PC-3 (cell line): Measurements from ENCODE around the gene UGT2B17.
"Not testable (repeated sequence)": the region's sequence is repeated elsewhere in the genome, so short reads cannot be mapped to it uniquely, and the experiment has no call there.

Source experiments
- EZH2phosphoT487 ChIP-seq: fragments of 300-600 bp; sonication (generic); IDR thresholded peaks from 2 replicates; pipeline ENCODE4 v1.6.1; 2018; ENCODE audit warnings: mild to moderate bottlenecking, antibody characterized with exemption, low read length, borderline replicate concordance
- TF ChIP-seq, protein P1 (sequence below): fragments of 300-600 bp; sonication (generic); conservative IDR thresholded peaks from 2 replicates; pipeline ENCODE4 v1.5.1; 2017; ENCODE audit warnings: antibody characterized with exemption, low read depth, mild to moderate bottlenecking, low read length

DNA sequence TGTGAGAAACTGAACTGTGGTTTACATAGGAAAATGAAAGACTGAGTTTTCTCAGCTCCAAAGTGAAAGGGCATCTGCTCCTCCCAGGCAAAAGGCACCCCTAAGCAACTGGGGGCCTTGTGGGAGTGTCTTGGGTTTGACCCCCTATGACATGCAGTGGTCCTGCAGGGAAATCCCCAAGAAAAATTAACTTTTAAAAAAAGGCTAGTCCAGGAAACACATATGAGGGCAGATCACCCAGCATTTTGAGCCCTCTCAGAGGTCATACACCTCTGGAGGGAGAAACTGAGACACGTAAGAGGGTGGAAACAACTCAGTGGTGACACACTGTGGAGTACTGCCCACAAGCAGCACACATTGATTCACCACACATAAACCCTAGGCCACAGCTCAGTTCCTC is 22.3 kb downstream of the UGT2B17 start:
- TF ChIP-seq, protein P1, sequence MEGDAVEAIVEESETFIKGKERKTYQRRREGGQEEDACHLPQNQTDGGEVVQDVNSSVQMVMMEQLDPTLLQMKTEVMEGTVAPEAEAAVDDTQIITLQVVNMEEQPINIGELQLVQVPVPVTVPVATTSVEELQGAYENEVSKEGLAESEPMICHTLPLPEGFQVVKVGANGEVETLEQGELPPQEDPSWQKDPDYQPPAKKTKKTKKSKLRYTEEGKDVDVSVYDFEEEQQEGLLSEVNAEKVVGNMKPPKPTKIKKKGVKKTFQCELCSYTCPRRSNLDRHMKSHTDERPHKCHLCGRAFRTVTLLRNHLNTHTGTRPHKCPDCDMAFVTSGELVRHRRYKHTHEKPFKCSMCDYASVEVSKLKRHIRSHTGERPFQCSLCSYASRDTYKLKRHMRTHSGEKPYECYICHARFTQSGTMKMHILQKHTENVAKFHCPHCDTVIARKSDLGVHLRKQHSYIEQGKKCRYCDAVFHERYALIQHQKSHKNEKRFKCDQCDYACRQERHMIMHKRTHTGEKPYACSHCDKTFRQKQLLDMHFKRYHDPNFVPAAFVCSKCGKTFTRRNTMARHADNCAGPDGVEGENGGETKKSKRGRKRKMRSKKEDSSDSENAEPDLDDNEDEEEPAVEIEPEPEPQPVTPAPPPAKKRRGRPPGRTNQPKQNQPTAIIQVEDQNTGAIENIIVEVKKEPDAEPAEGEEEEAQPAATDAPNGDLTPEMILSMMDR, result not testable (repeated sequence)
- not testable (repeated sequence) for TF ChIP-seq EZH2phosphoT487
